Type B pancreatic cell (in vitro differentiated cells): ENCODE data around the gene GAS2L1. TPM values are rescaled to one million over a fixed set of nuclear protein-coding genes. Genes with fewer than 3 reads are reported as not detected.

Experiments used
- DNase-seq: peaks from one replicate; pipeline ENCODE4 v3.0.0; 2021; ENCODE audit warnings: mixed read lengths; ENCODE audit not compliant: unreplicated experiment; ENCODE audit errors: extremely low spot score
- H3K27ac Mint-ChIP-seq: 2 replicates; pipeline ENCODE4 v1.8.0; 2021; ENCODE audit warnings: mild to moderate bottlenecking, mixed read lengths
- H3K27me3 Mint-ChIP-seq: 2 replicates; pipeline ENCODE4 v1.8.0; 2021; ENCODE audit warnings: mixed read lengths
- H3K36me3 Mint-ChIP-seq: 2 replicates; pipeline ENCODE4 v1.8.0; 2021; ENCODE audit warnings: mixed read lengths
- H3K4me1 Mint-ChIP-seq: one replicate; pipeline ENCODE4 v1.8.0; 2021; ENCODE audit warnings: mixed read lengths; ENCODE audit not compliant: unreplicated experiment
- H3K4me3 Mint-ChIP-seq: 2 replicates; pipeline ENCODE4 v1.8.0; 2021; ENCODE audit warnings: mild to moderate bottlenecking, mixed read lengths
- H3K9me3 Mint-ChIP-seq: 2 replicates; pipeline ENCODE4 v1.8.0; 2021; ENCODE audit warnings: mixed read lengths
- CTCF ChIP-seq: fragments of 200-600 bp; sonication (generic); conservative IDR thresholded peaks from 2 replicates; pipeline ENCODE4 v1.5.0; 2021; ENCODE audit warnings: antibody characterized with exemption, mild to moderate bottlenecking
- total RNA-seq: library from RNA; stranded (reverse); gene quantifications from 2 replicates; pipeline ENCODE4 v1.2.1, GENCODE V29; 2021; ENCODE audit warnings: low replicate concordance

The GAS2L1 gene
- total RNA-seq, 1 donor from 2014 or later = 13.5 TPM

GRCh38 chr22:29284196-29284595 is 22.3 kb upstream of the GAS2L1 start:
- Mint-ChIP-seq H3K36me3 (peaks cover 47% of the 10 kb centered on the region), H3K27me3 (no peaks in the 10 kb centered on the region), H3K4me3 (no peak overlapping the region), H3K4me1 (peaks cover 4% of the 10 kb centered on the region), H3K27ac (no peak overlapping the region), H3K9me3 (no peaks in the 10 kb centered on the region)
- DNase-seq = no peak
- no peak for TF ChIP-seq CTCF

- peaks cover 53% of the 10 kb centered on the region for H3K36me3 Mint-ChIP-seq
Observed at GRCh38 chr22:29288837-29289236, 17.6 kb upstream of the GAS2L1 start.

DNA sequence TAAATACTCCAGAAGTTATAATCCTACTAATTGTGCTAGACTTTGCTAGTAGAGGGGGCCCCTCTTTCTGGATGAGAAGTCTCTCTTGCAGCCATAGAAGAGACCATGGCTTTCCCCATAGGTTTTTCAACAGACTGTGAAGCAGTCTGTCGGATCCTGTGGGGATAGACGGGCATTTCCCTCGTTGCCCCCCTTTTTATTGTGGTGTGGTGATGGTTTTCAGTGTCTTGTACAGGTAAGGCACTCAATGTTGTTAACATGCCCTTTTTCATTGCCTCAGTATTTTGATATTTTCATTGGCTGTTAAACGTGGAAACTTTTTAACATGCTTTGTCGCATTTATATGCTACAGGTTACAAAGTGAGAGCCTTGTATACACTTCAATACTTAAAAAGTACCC is 16.4 kb upstream of the GAS2L1 start:
- Mint-ChIP-seq H3K27me3 (no peaks in the 10 kb centered on the region), H3K27ac (no peak overlapping the region), H3K9me3 (no peaks in the 10 kb centered on the region), H3K36me3 (peaks cover 48% of the 10 kb centered on the region), H3K4me3 (no peak overlapping the region), H3K4me1 (peaks cover 4% of the 10 kb centered on the region)
- no peak for DNase-seq
- no peak for TF ChIP-seq CTCF

More at GRCh38 chr22:29288837-29289236, 17.6 kb upstream of the GAS2L1 start:
- Mint-ChIP-seq H3K27ac (no peak overlapping the region), H3K4me1 (peaks cover 4% of the 10 kb centered on the region), H3K9me3 (no peaks in the 10 kb centered on the region), H3K27me3 (no peaks in the 10 kb centered on the region), H3K4me3 (no peak overlapping the region)
- TF ChIP-seq CTCF = no peak
- DNase-seq = no peak

DNA sequence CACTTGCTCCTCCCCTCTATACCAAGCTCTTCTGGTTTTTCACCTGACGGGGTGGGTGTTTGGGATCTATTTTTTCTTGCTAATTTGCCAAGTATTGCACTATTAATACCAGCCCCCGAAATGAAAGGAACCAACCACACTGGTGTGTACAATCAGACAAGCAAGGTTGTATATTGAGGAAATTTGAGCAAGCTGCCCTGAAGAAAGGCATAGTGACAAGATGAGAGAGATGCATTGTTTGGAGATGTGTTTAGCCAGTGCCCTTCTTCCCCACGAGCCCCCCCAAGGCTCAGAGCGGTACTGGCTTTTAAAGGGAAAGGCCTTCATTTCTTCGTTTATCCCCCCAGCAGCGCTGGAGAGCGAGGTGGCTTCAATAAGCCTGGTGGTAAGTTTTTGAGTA is 15.2 kb upstream of the GAS2L1 start:
- TF ChIP-seq CTCF = peak; percentile 42
- DNase-seq = no peak
- no peaks in the 10 kb centered on the region for H3K27me3 Mint-ChIP-seq
- H3K4me3 Mint-ChIP-seq = no peak overlapping the region
- no peaks in the 10 kb centered on the region for H3K9me3 Mint-ChIP-seq
- H3K27ac Mint-ChIP-seq = no peak overlapping the region
- peaks cover 49% of the 10 kb centered on the region for H3K36me3 Mint-ChIP-seq
- H3K4me1 Mint-ChIP-seq = peaks cover 4% of the 10 kb centered on the region

DNA sequence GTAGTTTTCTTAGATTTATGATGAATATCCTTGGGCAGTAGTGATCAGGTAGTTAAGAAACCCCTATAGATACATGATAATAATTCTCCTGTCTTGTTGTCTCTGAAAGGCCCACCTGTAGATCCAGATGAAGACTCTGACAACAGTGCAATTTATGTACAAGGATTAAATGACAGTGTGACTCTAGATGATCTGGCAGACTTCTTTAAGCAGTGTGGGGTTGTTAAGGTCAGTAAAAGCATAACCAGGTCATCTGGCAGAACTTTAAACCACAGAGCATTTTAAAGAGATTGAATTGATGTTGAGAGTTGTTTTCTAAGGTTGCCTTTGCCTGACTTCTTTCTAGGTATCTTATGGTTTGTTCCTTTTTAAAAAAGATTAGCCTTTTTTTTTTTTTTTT is 14.1 kb upstream of the GAS2L1 start:
- no peaks in the 10 kb centered on the region for H3K9me3 Mint-ChIP-seq
- no peak for DNase-seq
- H3K4me1 Mint-ChIP-seq = no peaks in the 10 kb centered on the region
- peaks cover 48% of the 10 kb centered on the region for H3K36me3 Mint-ChIP-seq
- no peak for TF ChIP-seq CTCF
- no peaks in the 10 kb centered on the region for H3K27me3 Mint-ChIP-seq
- no peak overlapping the region for H3K27ac Mint-ChIP-seq
- H3K4me3 Mint-ChIP-seq = no peak overlapping the region

DNA sequence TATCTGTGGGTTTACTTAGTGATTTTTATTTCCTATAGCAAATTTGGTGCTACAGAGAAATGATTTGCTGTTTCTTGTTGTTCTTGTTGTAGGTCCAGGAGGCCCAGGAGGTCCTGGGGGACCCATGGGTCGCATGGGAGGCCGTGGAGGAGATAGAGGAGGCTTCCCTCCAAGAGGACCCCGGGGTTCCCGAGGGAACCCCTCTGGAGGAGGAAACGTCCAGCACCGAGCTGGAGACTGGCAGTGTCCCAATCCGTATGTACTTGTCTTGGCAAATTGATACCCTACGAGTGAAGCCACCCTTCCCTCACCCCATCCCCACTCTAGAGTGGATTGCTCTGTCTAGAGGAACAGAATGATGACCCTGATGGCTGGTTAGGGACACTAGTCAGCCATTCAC is 7.8 kb upstream of the GAS2L1 start:
- Mint-ChIP-seq H3K4me1 (no peaks in the 10 kb centered on the region), H3K36me3 (peaks cover 36% of the 10 kb centered on the region), H3K27ac (no peak overlapping the region), H3K4me3 (no peak overlapping the region), H3K9me3 (no peaks in the 10 kb centered on the region), H3K27me3 (no peaks in the 10 kb centered on the region)
- no peak for TF ChIP-seq CTCF
- DNase-seq = no peak
